ENCODE data around the gene SAP25.

- TF ChIP-seq CTCF (IDR thresholded peaks at IDR 0.05) (no peak), POLR2A (IDR thresholded peaks at IDR 0.05) (no peak)
Measured at GRCh38 chr7:100568176-100568895, 5.4 kb downstream of the SAP25 start.
